CD1c-positive myeloid dendritic cell (primary cell): ENCODE results near the gene PTK7.

Experiments
- DNase-seq: peaks from one replicate; pipeline ENCODE4 v3.0.0-alpha.2; 2016; ENCODE audit errors: extremely low spot score

PTK7 gene

DNA sequence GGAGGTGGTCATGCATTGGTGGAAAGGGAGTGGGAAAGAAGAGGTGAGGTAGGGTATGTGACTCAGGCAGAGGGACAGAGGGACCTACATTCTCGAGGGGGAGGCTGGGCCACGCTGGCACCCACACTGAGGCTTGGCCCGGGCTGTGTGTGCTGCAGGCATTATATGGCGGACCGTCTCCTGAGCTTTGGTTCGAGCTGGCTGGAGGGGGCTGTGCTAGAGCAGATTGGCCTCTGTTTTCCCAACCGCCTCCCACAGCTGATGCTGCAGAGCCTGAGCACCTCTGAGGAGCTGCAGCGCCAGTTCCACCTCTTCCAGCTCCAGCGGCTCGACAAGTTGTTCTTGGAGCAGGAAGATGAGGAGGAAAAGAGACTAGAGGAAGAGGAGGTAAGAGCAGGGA, 129.7 kb downstream of the PTK7 start:
- DNase-seq: no peak

DNA sequence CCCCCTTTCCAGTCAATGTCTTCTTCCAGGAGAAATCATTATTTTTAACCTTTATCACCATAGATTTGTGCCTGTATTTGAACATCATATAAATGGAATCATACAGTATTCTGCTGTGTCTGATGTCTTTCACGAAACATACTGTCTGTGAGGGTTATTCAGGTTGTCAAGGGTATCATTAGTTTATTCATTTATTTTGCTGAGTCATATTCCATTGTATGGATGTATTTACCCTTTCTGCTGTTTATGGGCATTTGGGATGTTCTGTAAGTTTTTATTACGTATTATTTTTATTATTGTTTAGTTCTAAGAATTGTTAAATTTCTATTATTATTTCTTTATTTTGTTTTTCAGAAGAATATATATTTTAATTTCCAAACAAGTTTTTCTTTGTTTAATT, 131.2 kb downstream of the PTK7 start:
- no peak for DNase-seq
